C4-2B (cell line): ENCODE results near the gene CATSPERB.

Experiments used
- H3K27ac ChIP-seq: fragments of 450-650 bp; 2 replicates; pipeline ENCODE4 v1.5.1; 2017
- CTCF ChIP-seq: fragments of 450-650 bp; conservative IDR thresholded peaks from 2 replicates; pipeline ENCODE4 v1.5.1; 2017; ENCODE audit warnings: mild to moderate bottlenecking
- ZFX ChIP-seq: fragments of 450-650 bp; IDR thresholded peaks from 2 replicates; pipeline ENCODE4 v1.6.1; 2017

The CATSPERB gene

GRCh38 chr14:91649930-91650329, 82.0 kb downstream of the CATSPERB start:
- TF ChIP-seq ZFX (no peak), CTCF (peak; percentile 79)
- no peak overlapping the region for H3K27ac ChIP-seq

- TF ChIP-seq CTCF, result no peak
- TF ChIP-seq ZFX, result no peak
- no peak overlapping the region for H3K27ac ChIP-seq
Measured at GRCh38 chr14:91647856-91648255, 84.0 kb downstream of the CATSPERB start.

- no peak overlapping the region for H3K27ac ChIP-seq
- TF ChIP-seq ZFX (no peak), CTCF (no peak)
Measured at GRCh38 chr14:91636604-91637003, 95.3 kb downstream of the CATSPERB start.

GRCh38 chr14:91624757-91625156, 107.1 kb downstream of the CATSPERB start:
- TF ChIP-seq ZFX (no peak), CTCF (no peak)
- H3K27ac ChIP-seq, result no peak overlapping the region

GRCh38 chr14:91614187-91614586, 117.7 kb downstream of the CATSPERB start:
- no peak for TF ChIP-seq ZFX
- no peak overlapping the region for H3K27ac ChIP-seq

GRCh38 chr14:91613459-91614112, 118.3 kb downstream of the CATSPERB start:
- no peak overlapping the region for H3K27ac ChIP-seq
- TF ChIP-seq ZFX, result no peak
- TF ChIP-seq CTCF, result no peak

GRCh38 chr14:91611528-91611927, 120.4 kb downstream of the CATSPERB start:
- TF ChIP-seq ZFX (no peak), CTCF (no peak)

GRCh38 chr14:91609161-91609560, 122.7 kb downstream of the CATSPERB start:
- TF ChIP-seq CTCF (peak; percentile 20), ZFX (no peak)

More at GRCh38 chr14:91611528-91611927, 120.4 kb downstream of the CATSPERB start:
- H3K27ac ChIP-seq, result no peak overlapping the region

More at GRCh38 chr14:91609161-91609560, 122.7 kb downstream of the CATSPERB start:
- H3K27ac ChIP-seq, result no peak overlapping the region
